Adrenal gland (tissue), 12 donors: ENCODE data around the gene TFB1M. TPM values are rescaled to one million over a fixed set of nuclear protein-coding genes. Genes with fewer than 3 reads are reported as not detected.
"Not testable (repeated sequence)": the region's sequence is repeated elsewhere in the genome, so short reads cannot be mapped to it uniquely, and the experiment has no call there.

Experiments
- DNase-seq, 7 donors: peaks; one replicate each; pipeline ENCODE4 v3.0.0-alpha.2; 2019 to 2020
- H3K27ac ChIP-seq, 5 donors: fragments of 200-600 bp; sonication (generic) in 4 of 5; 1 replicate in 3 of 5; 2 replicates in 2 of 5; pipeline versions ENCODE4 v1.5.1 to v1.8.0; 2016 to 2020; ENCODE audit warnings: mild to moderate bottlenecking in 1 of 5
- H3K27me3 ChIP-seq: fragments of 200-600 bp; 2 replicates; pipeline ENCODE4 v1.8.0; 2021
- H3K36me3 ChIP-seq, 2 donors: fragments of 200-600 bp; replicated peaks in 1 of 2; 1 replicate in 1 of 2; 2 replicates in 1 of 2; pipeline versions ENCODE4 v1.5.1 to v1.8.0; 2018 to 2022
- H3K4me1 ChIP-seq, 2 donors: fragments of 200-600 bp; replicated peaks in 1 of 2; 1 replicate in 1 of 2; 2 replicates in 1 of 2; pipeline versions ENCODE4 v1.5.1 to v1.8.0; 2018 to 2021
- H3K4me3 ChIP-seq, 4 donors: fragments of 200-600 bp; sonication (generic) in 3 of 4; one replicate each; pipeline ENCODE4 v1.5.1; 2016 to 2018
- H3K9me3 ChIP-seq, 3 donors: fragments of 200-600 bp; sonication (generic) in 1 of 3; replicated peaks in 1 of 3; 1 replicate in 2 of 3; 2 replicates in 1 of 3; pipeline versions ENCODE4 v1.5.1 to v1.8.0; 2016 to 2021
- CTCF ChIP-seq, 6 experiments: fragments of 450-650 bp in 4 of 6; fragments of 200-600 bp in 2 of 6; sonication (generic) in 1 of 6; IDR thresholded peaks; 1 replicate in 5 of 6; 2 replicates in 1 of 6; pipeline versions ENCODE4 v1.5.1 to v1.8.0; 2016 to 2021; ENCODE audit warnings: antibody characterized with exemption in 6 of 6, mild to moderate bottlenecking in 2 of 6, moderate library complexity in 1 of 6
- POLR2A ChIP-seq, 2 donors: fragments of 450-650 bp; IDR thresholded peaks; one replicate each; pipeline ENCODE4 v1.6.1; 2017; ENCODE audit warnings: antibody characterized with exemption in 2 of 2, mild to moderate bottlenecking in 2 of 2, moderate library complexity in 1 of 2
- WGBS, 4 donors: extraction: QIAGEN DNeasy Blood & Tissue Kit in 2 of 4; methylation state at CpG; one replicate each; pipeline versions ENCODE4 v1.1.5 to v1.1.7; 2013 to 2017; 5-methylcytosine and 5-hydroxymethylcytosine counted together
- intact Hi-C, 2 donors: fragments of 100-400 bp; cut with DNase I; formaldehyde crosslinking; loops; one replicate each; pipeline versions ENCODE4 v1.14.1 to v1.15.0; 2022 to 2023
- polyA plus RNA-seq, 3 donors: library from polyadenylated mRNA; stranded (reverse); fragments of 200-250 nt in 2 of 3; fragments of 350-450 nt in 1 of 3; fragmentation: Illumina TruSeq in 1 of 3; extraction: RNeasy Lipid Tissue Mini Kit (QIAGEN cat#74804) in 1 of 3; gene quantifications; one replicate each; pipeline ENCODE4 v1.2.3, GENCODE V29; 2013 to 2014
- total RNA-seq, 9 donors: library from RNA; depleted of rRNA in 4 of 9; stranded (reverse); fragments of >200 nt in 4 of 9; fragments of 120-200 nt in 1 of 9; fragmentation: NEBNext Ultra II Directional in 1 of 9; extraction: Animal tissue kit (Norgen Biotek cat#: 25700) in 1 of 9; gene quantifications; one replicate each; pipeline versions ENCODE4 v1.1.0 to v1.2.4, GENCODE V29; 2013 to 2023
- donor health status: healthy with polysubstance abuse.
- donor health status: Bipolar disorder and iron deficiency.
- donor health status: DM: yes; HTN: yes; CAD: no.
- donor health status: DM: no; HTN: no; CAD: no.
- donor health status: DM: no; HTN: no; CAD: no.
- donor health status: DM: yes; HTN: yes; CAD: no.

Gene TFB1M
- total and polyA plus RNA-seq, 12 donors = 17.1 to 74.8 (median 49.8) TPM

- 81 to 89% (median 82%) methylated on average over 2 to 5 of the region's 5 CpGs for WGBS, 4 donors
- H3K4me3 ChIP-seq, H3K27me3 ChIP-seq, H3K36me3 ChIP-seq, H3K27ac ChIP-seq, H3K9me3 ChIP-seq, DNase-seq, intact Hi-C loops: not testable (repeated sequence)
- H3K4me1 ChIP-seq = peaks cover 11 to 23% of the 10 kb centered on the region in 2 donors
- peak in 4 of 6 experiments; percentile 21 to 46 (median 36) for TF ChIP-seq CTCF (IDR thresholded peaks at IDR 0.05)
Observed at GRCh38 chr6:155268088-155268867, 46.0 kb downstream of the TFB1M start.

- no peak overlapping the region for H3K4me3 ChIP-seq
- WGBS, 4 donors = 80 to 100% (median 99%) methylated on average over 2 of the region's 2 CpGs
- no peaks in the 10 kb centered on the region for H3K9me3 ChIP-seq
- H3K36me3 ChIP-seq = no peaks in the 10 kb centered on the region
- DNase-seq = no peak
- peaks cover 4 to 18% of the 10 kb centered on the region in 2 donors for H3K4me1 ChIP-seq
- intact Hi-C loops = no loop called here
- no peaks in the 10 kb centered on the region for H3K27me3 ChIP-seq
- no peak for TF ChIP-seq POLR2A (IDR thresholded peaks at IDR 0.05)
- TF ChIP-seq CTCF (IDR thresholded peaks at IDR 0.05) = no peak
- H3K27ac ChIP-seq = peak overlapping the region in 1 of 5 donors; percentile 47
Observed at GRCh38 chr6:155267411-155267810, 46.9 kb downstream of the TFB1M start.

- TF ChIP-seq CTCF (IDR thresholded peaks at IDR 0.05) (no peak), POLR2A (IDR thresholded peaks at IDR 0.05) (no peak)
- Histone ChIP-seq H3K4me3 (no peak overlapping the region), H3K4me1 (peaks cover 15 to 28% of the 10 kb centered on the region in 2 donors), H3K36me3 (no peaks in the 10 kb centered on the region), H3K27me3 (no peaks in the 10 kb centered on the region), H3K27ac (no peak overlapping the region), H3K9me3 (no peaks in the 10 kb centered on the region)
- 88 to 97% (median 93%) methylated on average over 4 of the region's 4 CpGs for WGBS, 4 donors
- DNase-seq = no peak
- intact Hi-C loops = no loop called here
Observed at GRCh38 chr6:155265843-155266535, 48.3 kb downstream of the TFB1M start.

- TF ChIP-seq POLR2A (IDR thresholded peaks at IDR 0.05) = no peak
- TF ChIP-seq CTCF (IDR thresholded peaks at IDR 0.05) = no peak
- no peak overlapping the region for H3K27ac ChIP-seq
- H3K9me3 ChIP-seq = no peaks in the 10 kb centered on the region
- H3K4me1 ChIP-seq = peaks cover 26 to 38% of the 10 kb centered on the region in 2 donors
- intact Hi-C loops = no loop called here
- H3K36me3 ChIP-seq = peaks cover 0 to 3% of the 10 kb centered on the region in 2 donors
- H3K27me3 ChIP-seq = no peaks in the 10 kb centered on the region
- 78 to 93% (median 84%) methylated on average over 7 to 9 of the region's 9 CpGs for WGBS, 4 donors
- no peak for DNase-seq
- H3K4me3 ChIP-seq = no peak overlapping the region
Observed at GRCh38 chr6:155264693-155265320, 49.5 kb downstream of the TFB1M start.
